Left colon (tissue), 2 donors: ENCODE results near the gene MFN1. TPM values are rescaled to one million over a fixed set of nuclear protein-coding genes. Genes with fewer than 3 reads are reported as not detected.
A peak's percentile ranks its signal among the peaks of the same experiment; 100 is the strongest.

Experiments
- ATAC-seq: fragments of 200-7000 bp; cut with Tn5 transposase; one replicate; pipeline ENCODE4 v1.9.1; 2020; ENCODE audit warnings: mild to moderate bottlenecking, moderate library complexity
- DNase-seq, 2 donors: peaks; one replicate each; pipeline ENCODE4 v3.0.0-alpha.2; 2020
- intact Hi-C, 2 donors: fragments of 100-400 bp; cut with DNase I in 1 of 2; cut with micrococcal nuclease in 1 of 2; formaldehyde crosslinking; loops; one replicate each; pipeline versions ENCODE4 v1.11.2 to v1.14.0; 2022; cut with DNase I, micrococcal nuclease
- total RNA-seq, 2 donors: library from RNA; stranded (reverse); fragmentation: NEBNext Ultra II Directional; extraction: Animal tissue kit (Norgen Biotek cat#: 25700); gene quantifications; one replicate each; pipeline ENCODE4 v1.2.1, GENCODE V29; 2021
- donor health status: DM: no; HTN: no; CAD: no.
- donor health status: DM: yes; HTN: yes; CAD: no.

MFN1 gene
- total RNA-seq, 2 donors from 2014 or later = 54.2 to 54.5 TPM

GRCh38 chr3:179330438-179330837 is 17.1 kb upstream of the MFN1 start:
- intact Hi-C loops = no loop called here
- ATAC-seq (no peak), DNase-seq (no peak)

GRCh38 chr3:179332240-179332639 is 15.3 kb upstream of the MFN1 start:
- intact Hi-C loops = no loop called here
- ATAC-seq = no peak
- no peak for DNase-seq

GRCh38 chr3:179333084-179333483 is 14.4 kb upstream of the MFN1 start:
- no peak for ATAC-seq
- intact Hi-C loops = no loop called here
- DNase-seq = no peak

- no peak for ATAC-seq
- intact Hi-C loops = no loop called here
These were observed 11.1 kb upstream of the MFN1 start for GRCh38 chr3:179336345-179336929.

GRCh38 chr3:179348325-179349013 is 960 bp downstream of the MFN1 start:
- intact Hi-C loops = no loop called here
- ATAC-seq = peak; percentile 70
- DNase-seq = no peak

More at GRCh38 chr3:179336345-179336929, 11.1 kb upstream of the MFN1 start:
- DNase-seq = no peak

- ATAC-seq = no peak
- no peak for DNase-seq
- intact Hi-C loops = no loop called here
These were observed 8.5 kb downstream of the MFN1 start for GRCh38 chr3:179355996-179356395.

- intact Hi-C loops = no loop called here
- DNase-seq = no peak
- no peak for ATAC-seq
These were observed 15.8 kb downstream of the MFN1 start for GRCh38 chr3:179363332-179363731.

GRCh38 chr3:179369621-179370020 is 22.1 kb downstream of the MFN1 start:
- intact Hi-C loops = no loop called here
- DNase-seq (no peak), ATAC-seq (no peak)

- ATAC-seq (no peak), DNase-seq (no peak)
- intact Hi-C loops = no loop called here
These were observed 26.4 kb downstream of the MFN1 start for GRCh38 chr3:179373938-179374337.

- intact Hi-C loops = no loop called here
- no peak for DNase-seq
These were observed 27.8 kb downstream of the MFN1 start for GRCh38 chr3:179375091-179375999.

GRCh38 chr3:179376474-179376873 is 29.0 kb downstream of the MFN1 start:
- DNase-seq (no peak), ATAC-seq (no peak)

More at GRCh38 chr3:179375091-179375999, 27.8 kb downstream of the MFN1 start:
- no peak for ATAC-seq

GRCh38 chr3:179391906-179392305 is 44.4 kb downstream of the MFN1 start:
- intact Hi-C loops = no loop called here
- ATAC-seq (no peak), DNase-seq (no peak)

More at GRCh38 chr3:179376474-179376873, 29.0 kb downstream of the MFN1 start:
- intact Hi-C loops = no loop called here

GRCh38 chr3:179398574-179399231 is 51.2 kb downstream of the MFN1 start:
- DNase-seq (no peak), ATAC-seq (no peak)
- intact Hi-C loops = no loop called here

GRCh38 chr3:179401561-179401960 is 54.1 kb downstream of the MFN1 start:
- ATAC-seq (no peak), DNase-seq (no peak)
- intact Hi-C loops = no loop called here

- no peak for DNase-seq
- ATAC-seq = no peak
- intact Hi-C loops = no loop called here
These were observed 55.5 kb downstream of the MFN1 start for GRCh38 chr3:179402963-179403362.

- DNase-seq (no peak), ATAC-seq (no peak)
- intact Hi-C loops = no loop called here
These were observed 56.8 kb downstream of the MFN1 start for GRCh38 chr3:179404307-179404706.

- DNase-seq (no peak), ATAC-seq (no peak)
- intact Hi-C loops = no loop called here
These were observed 62.8 kb downstream of the MFN1 start for GRCh38 chr3:179410331-179410730.

GRCh38 chr3:179410999-179411398 is 63.5 kb downstream of the MFN1 start:
- intact Hi-C loops = no loop called here
- ATAC-seq (no peak), DNase-seq (no peak)

- DNase-seq = no peak
- intact Hi-C loops = no loop called here
- no peak for ATAC-seq
These were observed 67.3 kb downstream of the MFN1 start for GRCh38 chr3:179414804-179415203.
